ENCODE measurements around the gene NLRP9. TPM values are rescaled to one million over a fixed set of nuclear protein-coding genes. Genes with fewer than 3 reads are reported as not detected.

The NLRP9 gene
- total RNA-seq, 1 donor from 2014 or later: not detected

- TF ChIP-seq, protein P1, sequence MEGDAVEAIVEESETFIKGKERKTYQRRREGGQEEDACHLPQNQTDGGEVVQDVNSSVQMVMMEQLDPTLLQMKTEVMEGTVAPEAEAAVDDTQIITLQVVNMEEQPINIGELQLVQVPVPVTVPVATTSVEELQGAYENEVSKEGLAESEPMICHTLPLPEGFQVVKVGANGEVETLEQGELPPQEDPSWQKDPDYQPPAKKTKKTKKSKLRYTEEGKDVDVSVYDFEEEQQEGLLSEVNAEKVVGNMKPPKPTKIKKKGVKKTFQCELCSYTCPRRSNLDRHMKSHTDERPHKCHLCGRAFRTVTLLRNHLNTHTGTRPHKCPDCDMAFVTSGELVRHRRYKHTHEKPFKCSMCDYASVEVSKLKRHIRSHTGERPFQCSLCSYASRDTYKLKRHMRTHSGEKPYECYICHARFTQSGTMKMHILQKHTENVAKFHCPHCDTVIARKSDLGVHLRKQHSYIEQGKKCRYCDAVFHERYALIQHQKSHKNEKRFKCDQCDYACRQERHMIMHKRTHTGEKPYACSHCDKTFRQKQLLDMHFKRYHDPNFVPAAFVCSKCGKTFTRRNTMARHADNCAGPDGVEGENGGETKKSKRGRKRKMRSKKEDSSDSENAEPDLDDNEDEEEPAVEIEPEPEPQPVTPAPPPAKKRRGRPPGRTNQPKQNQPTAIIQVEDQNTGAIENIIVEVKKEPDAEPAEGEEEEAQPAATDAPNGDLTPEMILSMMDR (IDR thresholded peaks at IDR 0.05): no peak
- Mint-ChIP-seq H3K27ac (ENCODE audit: unreplicated experiment) (no peak overlapping the region), H3K4me3 (ENCODE audit: unreplicated experiment) (no peak overlapping the region), H3K36me3 (ENCODE audit: unreplicated experiment) (peaks cover 33% of the 10 kb centered on the region), H3K4me1 (ENCODE audit: unreplicated experiment) (peaks cover 12% of the 10 kb centered on the region), H3K27me3 (ENCODE audit: unreplicated experiment) (no peaks in the 10 kb centered on the region), H3K9me3 (ENCODE audit: unreplicated experiment) (no peaks in the 10 kb centered on the region)
- DNase-seq (ENCODE audit: extremely low spot score, unreplicated experiment): no peak
Measured at GRCh38 chr19:55667958-55668357, 70.2 kb downstream of the NLRP9 start.

GRCh38 chr19:55667511-55667910, 70.7 kb downstream of the NLRP9 start:
- DNase-seq (ENCODE audit: extremely low spot score, unreplicated experiment): no peak
- Mint-ChIP-seq H3K4me3 (ENCODE audit: unreplicated experiment) (no peak overlapping the region), H3K27me3 (ENCODE audit: unreplicated experiment) (no peaks in the 10 kb centered on the region), H3K4me1 (ENCODE audit: unreplicated experiment) (peaks cover 12% of the 10 kb centered on the region), H3K36me3 (ENCODE audit: unreplicated experiment) (peaks cover 36% of the 10 kb centered on the region), H3K27ac (ENCODE audit: unreplicated experiment) (no peak overlapping the region), H3K9me3 (ENCODE audit: unreplicated experiment) (no peaks in the 10 kb centered on the region)
- TF ChIP-seq, protein P1 (IDR thresholded peaks at IDR 0.05): no peak

- DNase-seq (ENCODE audit: extremely low spot score, unreplicated experiment): no peak
- H3K4me3 Mint-ChIP-seq (ENCODE audit: unreplicated experiment): no peak overlapping the region
- H3K27ac Mint-ChIP-seq (ENCODE audit: unreplicated experiment): no peak overlapping the region
- peaks cover 38% of the 10 kb centered on the region for H3K36me3 Mint-ChIP-seq (ENCODE audit: unreplicated experiment)
- H3K4me1 Mint-ChIP-seq (ENCODE audit: unreplicated experiment): peaks cover 9% of the 10 kb centered on the region
- H3K9me3 Mint-ChIP-seq (ENCODE audit: unreplicated experiment): no peaks in the 10 kb centered on the region
- no peaks in the 10 kb centered on the region for H3K27me3 Mint-ChIP-seq (ENCODE audit: unreplicated experiment)
- TF ChIP-seq, protein P1 (IDR thresholded peaks at IDR 0.05): no peak
Measured at GRCh38 chr19:55667006-55667381, 71.2 kb downstream of the NLRP9 start.

- TF ChIP-seq, protein P1 (IDR thresholded peaks at IDR 0.05): no peak
- H3K9me3 Mint-ChIP-seq (ENCODE audit: unreplicated experiment): no peaks in the 10 kb centered on the region
- H3K27ac Mint-ChIP-seq (ENCODE audit: unreplicated experiment): no peak overlapping the region
- H3K4me1 Mint-ChIP-seq (ENCODE audit: unreplicated experiment): peaks cover 6% of the 10 kb centered on the region
- peaks cover 40% of the 10 kb centered on the region for H3K36me3 Mint-ChIP-seq (ENCODE audit: unreplicated experiment)
- no peak overlapping the region for H3K4me3 Mint-ChIP-seq (ENCODE audit: unreplicated experiment)
- H3K27me3 Mint-ChIP-seq (ENCODE audit: unreplicated experiment): no peaks in the 10 kb centered on the region
- no peak for DNase-seq (ENCODE audit: extremely low spot score, unreplicated experiment)
Measured at GRCh38 chr19:55666343-55667005, 71.7 kb downstream of the NLRP9 start.

DNA sequence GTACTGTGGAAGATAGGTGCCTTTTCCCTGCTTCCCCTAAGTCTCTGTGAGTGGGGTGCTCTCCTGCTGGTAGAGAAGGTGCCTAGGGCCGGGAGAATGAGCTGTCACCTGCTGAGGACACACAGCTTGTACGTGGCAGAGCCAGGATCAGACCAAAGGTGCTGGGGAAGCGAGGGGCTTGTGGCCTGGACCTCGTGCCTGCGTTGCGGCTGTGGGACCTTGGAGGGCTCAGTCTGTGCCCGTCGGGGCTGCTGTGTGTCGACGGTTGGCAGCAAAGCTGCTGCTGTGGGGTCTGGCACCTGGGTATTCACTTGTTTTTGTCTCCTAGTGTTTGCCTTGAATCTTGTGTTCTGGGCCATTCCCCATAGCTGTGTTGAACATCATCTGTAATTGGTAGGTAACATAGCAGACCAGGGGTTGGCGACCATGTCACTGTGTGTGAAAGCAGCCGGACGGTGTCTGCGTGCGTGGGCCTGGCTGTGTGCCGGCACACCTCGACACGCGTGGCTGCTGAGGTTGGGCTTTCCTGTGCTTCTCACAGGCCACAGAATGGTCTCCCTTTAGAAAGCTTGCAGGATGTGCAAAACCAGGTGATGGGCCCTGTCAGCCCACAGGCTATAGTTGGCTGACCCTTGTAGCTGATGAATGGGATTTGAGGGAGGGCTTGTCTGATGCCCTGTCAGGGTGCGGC, 74.2 kb downstream of the NLRP9 start:
- Mint-ChIP-seq H3K4me3 (ENCODE audit: unreplicated experiment) (no peak overlapping the region), H3K9me3 (ENCODE audit: unreplicated experiment) (no peaks in the 10 kb centered on the region), H3K27ac (ENCODE audit: unreplicated experiment) (no peak overlapping the region), H3K4me1 (ENCODE audit: unreplicated experiment) (peaks cover 7% of the 10 kb centered on the region), H3K27me3 (ENCODE audit: unreplicated experiment) (no peaks in the 10 kb centered on the region), H3K36me3 (ENCODE audit: unreplicated experiment) (peaks cover 35% of the 10 kb centered on the region)
- TF ChIP-seq, protein P1 (IDR thresholded peaks at IDR 0.05): no peak
- DNase-seq (ENCODE audit: extremely low spot score, unreplicated experiment): no peak

Data from osteocyte (in vitro differentiated cells).